ENCODE results near the gene RUVBL2. TPM values are rescaled to one million over a fixed set of nuclear protein-coding genes. Genes with fewer than 3 reads are reported as not detected.
A peak's percentile ranks its signal among the peaks of the same experiment; 100 is the strongest.

RUVBL2 gene
- total RNA-seq, 6 experiments from 2014 or later: 131 to 161 (median 159) TPM

DNA sequence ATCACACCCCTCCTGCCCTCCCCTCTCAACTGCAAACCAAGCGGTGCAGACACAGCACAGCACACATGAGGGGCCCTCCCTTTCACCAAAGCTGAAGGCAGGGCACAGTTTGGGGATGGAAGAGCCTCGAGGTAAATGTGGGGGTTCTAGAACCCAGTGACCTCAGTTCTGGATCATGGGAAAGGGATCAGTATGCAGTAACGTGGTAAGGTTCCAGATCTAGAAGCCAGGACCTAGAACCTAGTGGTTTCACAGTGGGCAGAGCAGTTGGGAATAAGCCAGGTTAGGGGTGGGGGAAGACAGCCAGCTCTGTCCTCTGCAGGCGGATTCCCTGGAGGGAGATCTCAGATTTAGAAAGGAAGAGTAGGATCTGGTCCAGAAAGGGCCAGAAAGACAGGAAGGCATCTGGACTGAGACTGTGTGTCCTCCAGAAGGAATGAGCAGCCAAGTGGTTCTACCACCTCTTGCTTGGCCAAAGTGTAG is 25.5 kb upstream of the RUVBL2 start:
- Mint-ChIP-seq H3K27me3 (ENCODE audit: insufficient read depth) (peaks cover 43% of the 10 kb centered on the region), H3K36me3 (ENCODE audit: low read depth) (peaks cover 55% of the 10 kb centered on the region), H3K4me3 (peak overlapping the region; percentile 100), H3K4me1 (ENCODE audit: low read depth) (peaks cover 44% of the 10 kb centered on the region), H3K9me3 (peaks cover 14% of the 10 kb centered on the region), H3K27ac (peak overlapping the region; percentile 99)
- peak; percentile 16 for DNase-seq
- TF ChIP-seq, protein P1, sequence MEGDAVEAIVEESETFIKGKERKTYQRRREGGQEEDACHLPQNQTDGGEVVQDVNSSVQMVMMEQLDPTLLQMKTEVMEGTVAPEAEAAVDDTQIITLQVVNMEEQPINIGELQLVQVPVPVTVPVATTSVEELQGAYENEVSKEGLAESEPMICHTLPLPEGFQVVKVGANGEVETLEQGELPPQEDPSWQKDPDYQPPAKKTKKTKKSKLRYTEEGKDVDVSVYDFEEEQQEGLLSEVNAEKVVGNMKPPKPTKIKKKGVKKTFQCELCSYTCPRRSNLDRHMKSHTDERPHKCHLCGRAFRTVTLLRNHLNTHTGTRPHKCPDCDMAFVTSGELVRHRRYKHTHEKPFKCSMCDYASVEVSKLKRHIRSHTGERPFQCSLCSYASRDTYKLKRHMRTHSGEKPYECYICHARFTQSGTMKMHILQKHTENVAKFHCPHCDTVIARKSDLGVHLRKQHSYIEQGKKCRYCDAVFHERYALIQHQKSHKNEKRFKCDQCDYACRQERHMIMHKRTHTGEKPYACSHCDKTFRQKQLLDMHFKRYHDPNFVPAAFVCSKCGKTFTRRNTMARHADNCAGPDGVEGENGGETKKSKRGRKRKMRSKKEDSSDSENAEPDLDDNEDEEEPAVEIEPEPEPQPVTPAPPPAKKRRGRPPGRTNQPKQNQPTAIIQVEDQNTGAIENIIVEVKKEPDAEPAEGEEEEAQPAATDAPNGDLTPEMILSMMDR (IDR thresholded peaks at IDR 0.05): no peak

DNA sequence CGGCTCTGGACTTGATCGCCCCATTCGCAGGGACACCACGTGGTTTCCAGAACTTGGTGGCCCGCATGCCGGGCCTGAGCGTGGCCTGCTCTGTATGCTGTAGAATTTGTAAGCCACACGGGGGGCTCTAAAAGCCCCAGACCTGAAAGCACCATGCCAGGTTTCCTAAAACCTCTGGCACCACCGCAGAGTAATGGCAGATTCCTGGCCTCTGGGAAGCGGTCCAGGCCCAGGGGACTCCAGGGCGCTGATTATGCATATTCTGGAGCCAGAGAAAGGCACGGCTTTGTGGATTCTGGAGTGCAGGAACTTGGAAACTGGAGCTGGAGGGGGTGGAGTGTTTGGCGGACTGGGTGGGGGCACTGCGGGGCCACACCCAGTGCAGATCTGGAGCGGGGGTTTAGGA is 24.9 kb upstream of the RUVBL2 start:
- H3K36me3 Mint-ChIP-seq (ENCODE audit: low read depth): peaks cover 56% of the 10 kb centered on the region
- peaks cover 40% of the 10 kb centered on the region for H3K27me3 Mint-ChIP-seq (ENCODE audit: insufficient read depth)
- H3K4me1 Mint-ChIP-seq (ENCODE audit: low read depth): peaks cover 38% of the 10 kb centered on the region
- DNase-seq: no peak
- peaks cover 14% of the 10 kb centered on the region for H3K9me3 Mint-ChIP-seq
- no peak overlapping the region for H3K4me3 Mint-ChIP-seq
- no peak overlapping the region for H3K27ac Mint-ChIP-seq
- TF ChIP-seq, protein P1 (IDR thresholded peaks at IDR 0.05): no peak

DNA sequence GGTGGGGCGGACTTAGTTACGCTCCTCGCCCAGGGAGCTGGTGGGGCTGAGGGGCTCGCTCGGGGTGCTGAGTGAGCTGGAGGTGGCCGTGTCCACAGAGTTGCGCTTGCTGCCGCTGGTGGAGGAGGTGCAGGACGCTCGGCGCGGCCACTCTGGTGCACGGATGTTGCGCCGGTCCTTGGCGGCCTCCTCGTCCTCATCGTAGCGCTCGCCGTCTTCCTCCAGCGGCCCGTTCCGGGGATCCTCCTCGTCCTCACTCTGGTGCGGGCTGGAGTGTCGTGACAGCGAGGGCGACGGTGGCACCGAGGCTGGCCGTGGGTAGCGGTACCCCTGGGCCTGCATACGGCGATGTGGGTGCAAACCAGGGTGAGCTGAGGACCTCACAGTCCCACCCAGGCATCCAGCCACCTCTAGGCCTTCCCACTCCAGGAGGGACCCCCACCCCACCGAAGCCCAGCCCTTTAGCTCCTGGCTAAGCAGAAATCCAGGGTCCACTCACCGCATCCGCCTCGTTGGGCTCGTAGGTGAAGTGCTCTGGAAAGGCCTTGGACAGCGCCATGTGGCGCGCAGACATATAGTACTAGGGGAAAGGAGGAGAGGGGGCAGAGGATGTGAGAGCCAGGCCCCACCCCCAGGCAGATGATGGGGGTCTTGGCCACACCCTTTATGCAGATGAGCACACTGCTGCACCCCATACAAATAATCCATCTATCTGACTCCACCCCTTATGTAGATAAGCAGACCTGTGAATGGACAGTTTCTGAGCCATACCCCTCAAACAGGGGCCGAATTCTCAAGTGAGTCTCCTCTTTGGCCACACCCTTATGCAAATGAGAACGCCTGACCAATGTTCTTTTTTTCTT is 24.2 kb upstream of the RUVBL2 start:
- H3K9me3 Mint-ChIP-seq: peaks cover 14% of the 10 kb centered on the region
- DNase-seq: peak; percentile 18
- no peak overlapping the region for H3K4me3 Mint-ChIP-seq
- peaks cover 33% of the 10 kb centered on the region for H3K27me3 Mint-ChIP-seq (ENCODE audit: insufficient read depth)
- TF ChIP-seq, protein P1 (IDR thresholded peaks at IDR 0.05): no peak
- H3K4me1 Mint-ChIP-seq (ENCODE audit: low read depth): peaks cover 31% of the 10 kb centered on the region
- H3K36me3 Mint-ChIP-seq (ENCODE audit: low read depth): peaks cover 56% of the 10 kb centered on the region
- peak overlapping the region; percentile 40; the same call in 1 of the 2 replicates for H3K27ac Mint-ChIP-seq

DNA sequence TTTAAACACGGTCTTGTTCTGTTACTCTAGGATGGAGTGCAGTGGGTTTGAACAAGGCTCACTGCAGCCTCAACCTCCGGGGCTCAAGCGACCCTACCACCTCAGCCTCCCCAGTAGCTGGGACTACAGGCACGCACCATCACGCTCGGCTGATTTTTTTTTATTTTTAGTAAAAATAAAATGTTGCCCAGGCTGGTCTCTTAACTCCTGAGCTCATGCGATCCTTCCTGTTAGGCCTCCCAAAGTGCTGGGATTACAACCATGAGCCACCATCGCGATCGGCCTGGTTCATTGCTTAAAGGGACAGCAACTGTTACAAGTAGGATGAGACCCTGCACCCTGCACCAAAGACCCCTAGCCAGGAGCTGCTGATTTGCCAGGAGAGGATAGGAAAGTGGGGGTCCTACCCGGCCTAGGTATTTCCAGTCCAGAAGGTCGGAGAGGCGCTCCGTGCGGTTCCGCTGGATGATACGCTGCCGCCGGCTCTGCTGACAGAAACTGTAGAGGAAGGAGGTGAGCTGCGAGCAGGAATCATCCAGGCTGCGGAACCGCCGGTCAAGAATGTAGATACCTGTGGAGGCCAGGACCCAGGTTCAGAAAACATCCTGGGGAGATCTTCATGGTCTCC is 23.4 kb upstream of the RUVBL2 start:
- DNase-seq: no peak
- peaks cover 12% of the 10 kb centered on the region for H3K9me3 Mint-ChIP-seq
- H3K27me3 Mint-ChIP-seq (ENCODE audit: insufficient read depth): peaks cover 28% of the 10 kb centered on the region
- peak overlapping the region; percentile 40; the same call in 1 of the 2 replicates for H3K27ac Mint-ChIP-seq
- TF ChIP-seq, protein P1 (IDR thresholded peaks at IDR 0.05): no peak
- peaks cover 56% of the 10 kb centered on the region for H3K36me3 Mint-ChIP-seq (ENCODE audit: low read depth)
- no peak overlapping the region for H3K4me3 Mint-ChIP-seq
- H3K4me1 Mint-ChIP-seq (ENCODE audit: low read depth): peaks cover 26% of the 10 kb centered on the region

DNA sequence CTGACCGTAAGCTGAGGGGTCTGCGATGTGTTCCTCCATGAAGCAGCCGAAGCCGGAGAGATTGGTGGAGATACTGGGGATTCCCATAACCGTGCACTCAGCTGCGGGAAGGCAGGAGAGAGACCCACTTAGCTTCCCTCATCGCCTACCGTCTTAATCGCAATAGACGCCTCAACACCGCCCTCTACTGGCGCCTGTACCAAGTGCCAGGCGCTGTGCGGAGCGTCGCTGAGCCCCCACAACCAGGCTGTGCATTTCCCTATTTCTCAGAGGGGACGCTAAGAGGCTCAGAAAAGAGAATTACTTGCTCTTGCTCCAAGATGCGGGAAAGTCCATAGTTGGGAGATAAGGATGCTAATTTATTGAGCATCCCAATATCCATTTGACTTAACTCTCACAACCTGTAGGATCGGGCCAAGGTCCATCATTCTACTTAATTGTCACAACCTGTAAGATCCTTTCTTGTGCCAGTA is 22.7 kb upstream of the RUVBL2 start:
- H3K9me3 Mint-ChIP-seq: peaks cover 6% of the 10 kb centered on the region
- H3K27me3 Mint-ChIP-seq (ENCODE audit: insufficient read depth): peaks cover 21% of the 10 kb centered on the region
- peak; percentile 23 for DNase-seq
- TF ChIP-seq, protein P1 (IDR thresholded peaks at IDR 0.05): peak; percentile 94
- H3K27ac Mint-ChIP-seq: no peak overlapping the region
- peaks cover 49% of the 10 kb centered on the region for H3K36me3 Mint-ChIP-seq (ENCODE audit: low read depth)
- no peak overlapping the region for H3K4me3 Mint-ChIP-seq
- H3K4me1 Mint-ChIP-seq (ENCODE audit: low read depth): peaks cover 26% of the 10 kb centered on the region
